Measurements from ENCODE around the gene SRC. TPM values are rescaled to one million over a fixed set of nuclear protein-coding genes. Genes with fewer than 3 reads are reported as not detected.

Gene SRC
- total RNA-seq, 8 experiments from 2014 or later, result 13.5 to 31.4 (median 17.7) TPM

- in situ Hi-C loops (cut with MboI; ENCODE audit: low pct_unique_long_range_greater_than_20kb in 2 of 9, low sequenced_read_pairs in 9 of 9, unreplicated experiment in 9 of 9), result no loop called here
- Histone ChIP-seq H3K4me1 (replicated peaks in 1 of 2) (peaks cover 12 to 17% of the 10 kb centered on the region in 2 donors), H3K4me3 (no peak overlapping the region), H3K27ac (no peak overlapping the region)
- ATAC-seq (replicated peaks in 6 of 8), result no peak
- WGBS, 10 experiments, result 33 to 100% (median 82%) methylated on average over 1 of the region's 1 CpG; no CpG with 5 or more reads in 4 of the 10 experiments
These were observed 96.6 kb downstream of the SRC start for GRCh38 chr20:37442547-37442946.

GRCh38 chr20:37442986-37443385, 97.0 kb downstream of the SRC start:
- no peak overlapping the region for H3K4me3 ChIP-seq
- in situ Hi-C loops (cut with MboI; ENCODE audit: low pct_unique_long_range_greater_than_20kb in 2 of 9, low sequenced_read_pairs in 9 of 9, unreplicated experiment in 9 of 9), result no loop called here
- WGBS, 10 experiments, result 0 to 80% (median 44%) methylated on average over 1 to 3 of the region's 3 CpGs; no CpG with 5 or more reads in 6 of the 10 experiments
- H3K27ac ChIP-seq, result no peak overlapping the region
- H3K4me1 ChIP-seq (replicated peaks in 1 of 2), result peaks cover 8 to 12% of the 10 kb centered on the region in 2 donors
- ATAC-seq (replicated peaks in 6 of 8), result no peak

GRCh38 chr20:37443596-37443995, 97.7 kb downstream of the SRC start:
- H3K4me3 ChIP-seq, result no peak overlapping the region
- H3K27ac ChIP-seq, result no peak overlapping the region
- 35 to 84% (median 70%) methylated on average over 2 to 4 of the region's 4 CpGs; no CpG with 5 or more reads in 5 of the 10 experiments for WGBS, 10 experiments
- in situ Hi-C loops (cut with MboI; ENCODE audit: low pct_unique_long_range_greater_than_20kb in 2 of 9, low sequenced_read_pairs in 9 of 9, unreplicated experiment in 9 of 9), result no loop called here
- peaks cover 3 to 6% of the 10 kb centered on the region in 2 donors for H3K4me1 ChIP-seq (replicated peaks in 1 of 2)
- ATAC-seq (replicated peaks in 6 of 8), result no peak

DNA sequence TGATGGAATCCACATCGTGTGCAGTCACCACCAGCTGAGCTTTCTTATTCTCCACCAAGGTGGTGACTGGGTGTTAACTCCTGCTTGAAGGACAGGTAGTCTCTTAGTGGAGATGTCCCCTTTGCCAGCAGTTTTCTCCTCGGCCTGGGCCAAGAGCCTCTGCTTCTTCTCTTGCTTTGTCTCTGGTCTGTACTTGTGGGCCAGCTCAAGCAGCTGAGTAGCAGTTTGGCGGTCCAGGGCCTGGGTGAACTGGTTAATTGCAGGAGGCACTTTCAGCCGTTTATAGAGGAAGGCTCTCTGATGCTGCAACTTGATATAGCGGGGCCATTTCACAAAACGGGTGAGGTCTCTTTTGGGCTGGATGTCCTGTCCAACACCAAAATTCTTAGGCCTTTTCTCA, 99.1 kb downstream of the SRC start:
- H3K27ac ChIP-seq, result no peak overlapping the region
- 53 to 83% (median 73%) methylated on average over 1 to 5 of the region's 6 CpGs; no CpG with 5 or more reads in 6 of the 10 experiments for WGBS, 10 experiments
- ATAC-seq (replicated peaks in 6 of 8), result no peak
- H3K4me1 ChIP-seq (replicated peaks in 1 of 2), result no peaks in the 10 kb centered on the region
- H3K4me3 ChIP-seq, result no peak overlapping the region
- in situ Hi-C loops (cut with MboI; ENCODE audit: low pct_unique_long_range_greater_than_20kb in 2 of 9, low sequenced_read_pairs in 9 of 9, unreplicated experiment in 9 of 9), result no loop called here

- no peak overlapping the region for H3K4me3 ChIP-seq
- in situ Hi-C loops (cut with MboI; ENCODE audit: low pct_unique_long_range_greater_than_20kb in 2 of 9, low sequenced_read_pairs in 9 of 9, unreplicated experiment in 9 of 9), result no loop called here
- H3K27ac ChIP-seq, result no peak overlapping the region
- 10 to 83% (median 50%) methylated on average over 2 to 4 of the region's 5 CpGs; no CpG with 5 or more reads in 1 of the 10 experiments for WGBS, 10 experiments
- ATAC-seq (replicated peaks in 6 of 8), result no peak
- H3K4me1 ChIP-seq (replicated peaks in 1 of 2), result no peaks in the 10 kb centered on the region
These were observed 100.5 kb downstream of the SRC start for GRCh38 chr20:37446286-37447032.

DNA sequence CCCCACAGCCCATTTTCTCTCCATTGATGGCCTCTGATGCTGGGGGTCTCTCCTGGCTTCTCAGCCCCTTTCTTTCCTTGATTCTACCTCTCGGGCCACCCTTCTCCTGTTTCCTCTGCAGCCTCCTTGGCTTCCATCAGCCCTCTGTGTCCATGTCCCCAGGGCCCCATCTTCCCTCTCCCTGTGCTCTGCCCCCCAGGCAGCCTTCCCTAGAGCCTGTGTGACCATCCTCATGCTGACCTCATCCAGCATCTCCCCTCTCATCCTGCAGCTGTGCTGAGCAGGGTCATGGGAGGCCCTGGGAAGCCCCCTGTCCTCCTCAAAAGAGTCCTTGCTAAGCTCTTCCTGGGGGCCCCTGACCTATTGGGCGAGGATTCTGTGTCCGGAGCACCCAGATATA, 101.7 kb downstream of the SRC start:
- Histone ChIP-seq H3K27ac (no peak overlapping the region), H3K4me3 (no peak overlapping the region), H3K4me1 (replicated peaks in 1 of 2) (no peaks in the 10 kb centered on the region)
- WGBS, 10 experiments, result 0 to 20% methylated on average over 1 of the region's 3 CpGs; no CpG with 5 or more reads in 8 of the 10 experiments
- peak in 1 of 8 experiments; percentile 16 for ATAC-seq (replicated peaks in 6 of 8)
- in situ Hi-C loops (cut with MboI; ENCODE audit: low pct_unique_long_range_greater_than_20kb in 2 of 9, low sequenced_read_pairs in 9 of 9, unreplicated experiment in 9 of 9), result no loop called here

- ATAC-seq (replicated peaks in 6 of 8), result peak in 1 of 8 experiments; percentile 71
- Histone ChIP-seq H3K4me1 (replicated peaks in 1 of 2) (no peaks in the 10 kb centered on the region), H3K4me3 (no peak overlapping the region), H3K27ac (no peak overlapping the region)
- in situ Hi-C loops (cut with MboI; ENCODE audit: low pct_unique_long_range_greater_than_20kb in 2 of 9, low sequenced_read_pairs in 9 of 9, unreplicated experiment in 9 of 9), result no loop called here
- 0 to 80% (median 41%) methylated on average over 1 to 10 of the region's 12 CpGs; no CpG with 5 or more reads in 4 of the 10 experiments for WGBS, 10 experiments
These were observed 103.3 kb downstream of the SRC start for GRCh38 chr20:37449276-37449675.

DNA sequence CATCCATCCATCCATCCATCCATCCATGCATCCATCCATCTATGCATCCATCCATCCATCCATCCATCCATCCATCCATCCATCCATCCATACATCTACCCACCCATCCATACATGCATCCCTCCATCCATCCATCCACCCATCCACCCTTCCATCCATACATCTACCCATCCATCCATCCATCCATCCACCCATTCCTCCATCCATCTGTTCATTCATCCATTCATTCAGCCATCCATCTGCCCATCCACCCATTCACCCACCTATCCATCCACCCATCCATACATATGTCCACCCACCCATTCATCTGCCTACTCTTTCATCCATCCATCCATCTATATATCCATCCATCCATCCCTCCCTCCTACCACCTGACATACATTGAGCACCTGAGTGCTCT, 104.4 kb downstream of the SRC start:
- no peak for ATAC-seq (replicated peaks in 6 of 8)
- in situ Hi-C loops (cut with MboI; ENCODE audit: low pct_unique_long_range_greater_than_20kb in 2 of 9, low sequenced_read_pairs in 9 of 9, unreplicated experiment in 9 of 9), result no loop called here
- no peak overlapping the region for H3K27ac ChIP-seq
- no peak overlapping the region for H3K4me3 ChIP-seq
- no peaks in the 10 kb centered on the region for H3K4me1 ChIP-seq (replicated peaks in 1 of 2)

DNA sequence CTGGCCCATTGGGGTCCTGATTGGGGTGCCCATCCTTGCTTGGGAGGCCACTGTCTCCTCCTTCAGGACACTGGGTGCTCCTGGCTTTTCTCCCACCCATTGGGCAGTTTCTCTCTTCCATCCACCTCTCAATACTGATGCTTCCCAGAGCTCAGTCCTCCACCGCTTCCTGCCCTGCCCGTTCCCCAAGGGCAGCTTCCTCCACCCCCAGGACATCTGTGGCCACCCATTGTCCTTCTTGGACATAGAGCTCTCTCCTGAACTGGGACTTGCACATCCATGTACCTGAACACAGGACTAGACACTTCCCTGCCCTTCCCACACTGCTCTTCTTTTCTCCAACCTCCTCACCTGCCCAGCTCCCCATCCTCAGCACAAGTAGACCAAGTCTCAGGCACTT, 105.7 kb downstream of the SRC start:
- Histone ChIP-seq H3K27ac (no peak overlapping the region), H3K4me3 (no peak overlapping the region), H3K4me1 (replicated peaks in 1 of 2) (no peaks in the 10 kb centered on the region)
- in situ Hi-C loops (cut with MboI; ENCODE audit: low pct_unique_long_range_greater_than_20kb in 2 of 9, low sequenced_read_pairs in 9 of 9, unreplicated experiment in 9 of 9), result no loop called here
- ATAC-seq (replicated peaks in 6 of 8), result no peak
- WGBS, 10 experiments, result 27 to 89% (median 61%) methylated on average over 1 to 2 of the region's 2 CpGs; no CpG with 5 or more reads in 6 of the 10 experiments

GRCh38 chr20:37452236-37452635, 106.3 kb downstream of the SRC start:
- no peak overlapping the region for H3K4me3 ChIP-seq
- ATAC-seq (replicated peaks in 6 of 8), result no peak
- no peak overlapping the region for H3K27ac ChIP-seq
- H3K4me1 ChIP-seq (replicated peaks in 1 of 2), result no peaks in the 10 kb centered on the region
- in situ Hi-C loops (cut with MboI; ENCODE audit: low pct_unique_long_range_greater_than_20kb in 2 of 9, low sequenced_read_pairs in 9 of 9, unreplicated experiment in 9 of 9), result no loop called here
- 0 to 100% (median 52%) methylated on average over 1 to 2 of the region's 3 CpGs; no CpG with 5 or more reads in 5 of the 10 experiments for WGBS, 10 experiments

- no peaks in the 10 kb centered on the region for H3K4me1 ChIP-seq (replicated peaks in 1 of 2)
- H3K27ac ChIP-seq, result no peak overlapping the region
- no peak overlapping the region for H3K4me3 ChIP-seq
- ATAC-seq (replicated peaks in 6 of 8), result no peak
- WGBS, 10 experiments, result 0 to 70% (median 68%) methylated on average over 1 to 2 of the region's 3 CpGs; no CpG with 5 or more reads in 7 of the 10 experiments
- in situ Hi-C loops (cut with MboI; ENCODE audit: low pct_unique_long_range_greater_than_20kb in 2 of 9, low sequenced_read_pairs in 9 of 9, unreplicated experiment in 9 of 9), result no loop called here
These were observed 107.3 kb downstream of the SRC start for GRCh38 chr20:37453288-37453687.

DNA sequence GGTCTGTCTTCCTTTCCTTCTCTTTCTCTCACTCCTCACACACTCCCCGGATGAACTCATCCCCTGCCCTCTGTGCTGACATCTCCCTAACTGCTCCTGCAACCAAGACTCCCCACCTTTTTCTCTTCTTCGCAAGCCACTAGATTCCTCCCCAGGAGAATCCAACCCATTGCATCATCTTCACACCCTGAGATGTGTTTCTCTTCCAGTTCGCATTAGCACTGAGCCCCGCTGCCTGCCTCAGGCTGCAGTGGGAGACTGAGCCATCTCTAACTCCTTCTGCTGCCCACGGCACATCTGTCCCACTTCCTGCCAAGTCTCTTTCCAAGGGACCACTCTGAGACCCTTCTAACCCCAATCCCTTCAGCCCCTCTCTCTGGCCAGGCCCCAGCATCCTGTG, 107.9 kb downstream of the SRC start:
- ATAC-seq (replicated peaks in 6 of 8), result peak in 1 of 8 experiments; percentile 10
- H3K4me3 ChIP-seq, result no peak overlapping the region
- no peak overlapping the region for H3K27ac ChIP-seq
- in situ Hi-C loops (cut with MboI; ENCODE audit: low pct_unique_long_range_greater_than_20kb in 2 of 9, low sequenced_read_pairs in 9 of 9, unreplicated experiment in 9 of 9), result no loop called here
- WGBS, 10 experiments, result 50 to 100% (median 80%) methylated on average over 1 to 4 of the region's 5 CpGs; no CpG with 5 or more reads in 1 of the 10 experiments
- H3K4me1 ChIP-seq (replicated peaks in 1 of 2), result no peaks in the 10 kb centered on the region

GRCh38 chr20:37454636-37455385, 108.9 kb downstream of the SRC start:
- no peak for ATAC-seq (replicated peaks in 6 of 8)
- no peak overlapping the region for H3K27ac ChIP-seq
- no peak overlapping the region for H3K4me3 ChIP-seq
- in situ Hi-C loops (cut with MboI; ENCODE audit: low pct_unique_long_range_greater_than_20kb in 2 of 9, low sequenced_read_pairs in 9 of 9, unreplicated experiment in 9 of 9), result no loop called here
- no peaks in the 10 kb centered on the region for H3K4me1 ChIP-seq (replicated peaks in 1 of 2)

Data from motor neuron (in vitro differentiated cells).